Loucy (cell line): Measurements from ENCODE around the gene IGF2BP3.
"Not testable (repeated sequence)": the region's sequence is repeated elsewhere in the genome, so short reads cannot be mapped to it uniquely, and the experiment has no call there.

ENCODE experiments used
- H2AFZ ChIP-seq: fragments of 200-600 bp; sonication (generic); 2 replicates; pipeline ENCODE4 v1.6.0; 2016; ENCODE audit warnings: antibody characterized with exemption, mild to moderate bottlenecking, low read length, moderate library complexity
- H3F3A ChIP-seq: fragments of 200-600 bp; 2 replicates; pipeline ENCODE4 v1.6.0; 2016; ENCODE audit warnings: antibody characterized with exemption, low read depth, mild to moderate bottlenecking
- H3K27me3 ChIP-seq: fragments of 200-600 bp; sonication (generic); 2 replicates; pipeline ENCODE4 v1.6.1; 2014; ENCODE audit warnings: low read length, mild to moderate bottlenecking; ENCODE audit not compliant: insufficient read depth, poor library complexity, severe bottlenecking
- H3K36me3 ChIP-seq: fragments of 200-600 bp; sonication (generic); 2 replicates; pipeline ENCODE4 v1.6.1; 2016; ENCODE audit warnings: low read length; ENCODE audit not compliant: insufficient read depth
- H3K4me1 ChIP-seq: fragments of 200-600 bp; sonication (generic); 2 replicates; pipeline ENCODE4 v1.5.1; 2014; ENCODE audit warnings: low read length, mild to moderate bottlenecking; ENCODE audit not compliant: insufficient read depth, poor library complexity, severe bottlenecking
- H3K4me2 ChIP-seq: fragments of 200-600 bp; sonication (generic); 2 replicates; pipeline ENCODE4 v1.6.0; 2014; ENCODE audit warnings: antibody characterized with exemption, low read length, low read depth, mild to moderate bottlenecking; ENCODE audit not compliant: poor library complexity, severe bottlenecking
- H3K4me3 ChIP-seq: fragments of 200-600 bp; sonication (generic); 2 replicates; pipeline ENCODE4 v1.5.1; 2014; ENCODE audit warnings: low read length, mild to moderate bottlenecking, mixed read lengths; ENCODE audit not compliant: poor library complexity, severe bottlenecking
- H3K79me2 ChIP-seq: fragments of 200-600 bp; sonication (generic); 2 replicates; pipeline ENCODE4 v1.6.1; 2014; ENCODE audit warnings: low read length; ENCODE audit not compliant: insufficient read depth
- H3K9ac ChIP-seq: fragments of 200-600 bp; sonication (generic); 2 replicates; pipeline ENCODE4 v1.6.0; 2014; ENCODE audit warnings: mild to moderate bottlenecking, low read depth, low read length, moderate library complexity; ENCODE audit not compliant: poor library complexity, severe bottlenecking
- H3K9me2 ChIP-seq: fragments of 200-600 bp; sonication (generic); replicated peaks from 2 replicates; pipeline ENCODE4 v1.6.1; 2016; ENCODE audit warnings: low read depth, low read length, mixed read lengths
- H3K9me3 ChIP-seq: fragments of 200-600 bp; sonication (generic); 2 replicates; pipeline ENCODE4 v1.6.1; 2014; ENCODE audit warnings: mild to moderate bottlenecking, antibody characterized with exemption, low read length, low read depth; ENCODE audit not compliant: insufficient read depth
- H4K20me1 ChIP-seq: fragments of 200-600 bp; sonication (generic); 2 replicates; pipeline ENCODE4 v1.6.0; 2014; ENCODE audit warnings: antibody characterized with exemption, low read length, mild to moderate bottlenecking; ENCODE audit not compliant: insufficient read depth, poor library complexity, severe bottlenecking
- CTCF ChIP-seq: fragments of 200-600 bp; sonication (generic); conservative IDR thresholded peaks from 2 replicates; pipeline ENCODE4 v1.5.1; 2014; ENCODE audit warnings: mild to moderate bottlenecking, antibody characterized with exemption, low read length
- EZH2phosphoT487 ChIP-seq: fragments of 200-600 bp; IDR thresholded peaks from 2 replicates; pipeline ENCODE4 v1.6.1; 2018; ENCODE audit warnings: antibody characterized with exemption, mild to moderate bottlenecking, moderate library complexity, borderline replicate concordance

Gene IGF2BP3

GRCh38 chr7:23470330-23471105, at the start of gene IGF2BP3:
TSS of gene IGF2BP3 (minus strand) at chr7:23470491. CDS start at chr7:23470110, 381 bp downstream.
- TF ChIP-seq EZH2phosphoT487 (no peak), CTCF (no peak)
- Histone ChIP-seq H3K27me3 (no peaks in the 10 kb centered on the region), H3K4me1 (no peaks in the 10 kb centered on the region), H3K36me3 (no peaks in the 10 kb centered on the region), H3K4me2 (no peak within 1 kb of the TSS), H3K4me3 (no peak within 1 kb of the TSS), H3K79me2 (no peaks in the 10 kb centered on the region), H4K20me1 (no peaks in the 10 kb centered on the region), H2AFZ (no peak within 1 kb of the TSS), H3K9me3 (no peaks in the 10 kb centered on the region), H3F3A (no peaks in the 10 kb centered on the region), H3K9ac (no peak within 1 kb of the TSS), H3K9me2 (no peaks in the 10 kb centered on the region)

- no peaks in the 10 kb centered on the region for H3K9me2 ChIP-seq
- H3K9me3 ChIP-seq, result no peaks in the 10 kb centered on the region
- H4K20me1 ChIP-seq, result peaks cover 52% of the 10 kb centered on the region
- H3K9ac ChIP-seq, result no peak overlapping the region
- H2AFZ ChIP-seq, result no peak overlapping the region
- H3K27me3 ChIP-seq, result no peaks in the 10 kb centered on the region
- no peak for TF ChIP-seq CTCF
- TF ChIP-seq EZH2phosphoT487, result no peak
- H3F3A ChIP-seq, result no peaks in the 10 kb centered on the region
- H3K4me3 ChIP-seq, result no peak overlapping the region
- H3K4me1 ChIP-seq, result no peaks in the 10 kb centered on the region
- peaks cover 96% of the 10 kb centered on the region for H3K36me3 ChIP-seq
- no peak overlapping the region for H3K4me2 ChIP-seq
- peaks cover 58% of the 10 kb centered on the region for H3K79me2 ChIP-seq
Measured at GRCh38 chr7:23514755-23515154, 44.5 kb upstream of the IGF2BP3 start.

GRCh38 chr7:23513746-23514145, 43.5 kb upstream of the IGF2BP3 start:
- H3K9me3 ChIP-seq, H3K9me2 ChIP-seq, H3K9ac ChIP-seq, H3K4me3 ChIP-seq, H3F3A ChIP-seq, H3K27me3 ChIP-seq, H3K4me2 ChIP-seq, H2AFZ ChIP-seq, H3K4me1 ChIP-seq: not testable (repeated sequence)
- H3K79me2 ChIP-seq, result peaks cover 58% of the 10 kb centered on the region
- peaks cover 96% of the 10 kb centered on the region for H3K36me3 ChIP-seq
- peaks cover 52% of the 10 kb centered on the region for H4K20me1 ChIP-seq

- no peak overlapping the region for H3K9ac ChIP-seq
- H3K9me2 ChIP-seq, result no peaks in the 10 kb centered on the region
- H3K9me3 ChIP-seq, result no peaks in the 10 kb centered on the region
- H4K20me1 ChIP-seq, result no peaks in the 10 kb centered on the region
- H3K27me3 ChIP-seq, result no peaks in the 10 kb centered on the region
- no peaks in the 10 kb centered on the region for H3F3A ChIP-seq
- no peak overlapping the region for H3K4me3 ChIP-seq
- H3K79me2 ChIP-seq, result no peaks in the 10 kb centered on the region
- no peak overlapping the region for H2AFZ ChIP-seq
- TF ChIP-seq CTCF, result no peak
- TF ChIP-seq EZH2phosphoT487, result no peak
- no peaks in the 10 kb centered on the region for H3K4me1 ChIP-seq
- H3K4me2 ChIP-seq, result no peak overlapping the region
- H3K36me3 ChIP-seq, result no peaks in the 10 kb centered on the region; the same call in 1 of the 2 replicates
Measured at GRCh38 chr7:23494009-23494408, 23.7 kb upstream of the IGF2BP3 start.
